K562 (cell line): ENCODE data around the gene ALDH6A1. TPM values are rescaled to one million over a fixed set of nuclear protein-coding genes. Genes with fewer than 3 reads are reported as not detected.

ENCODE experiments used
- BRD4 ChIP-seq: fragments of 200-600 bp; sonication (generic); IDR thresholded peaks from 2 replicates; pipeline ENCODE4 v1.6.1; 2017; ENCODE audit warnings: inconsistent platforms
- CBX3 ChIP-seq, 2 experiments: IDR thresholded peaks; 1 replicate in 1 of 2; 2 replicates in 1 of 2; pipeline ENCODE4 v1.6.1; 2012; ENCODE audit warnings: inconsistent platforms in 2 of 2, low read length in 2 of 2, borderline replicate concordance in 1 of 2, control low read depth in 1 of 2
- CHD1 ChIP-seq: fragments of 200-600 bp; sonication (generic); IDR thresholded peaks from one replicate; pipeline ENCODE4 v1.6.1; 2012; ENCODE audit warnings: mild to moderate bottlenecking, moderate library complexity, low read length, inconsistent platforms
- FOXK1 ChIP-seq: sonication (generic); formaldehyde crosslinking; IDR thresholded peaks from 2 replicates; pipeline ENCODE4 v1.8.0; 2022; ENCODE audit warnings: missing genetic modification reagents, mild to moderate bottlenecking, borderline replicate concordance
- ILF3 ChIP-seq: fragments of 450-650 bp; IDR thresholded peaks from 2 replicates; pipeline ENCODE4 v1.6.1; 2018; ENCODE audit warnings: antibody characterized with exemption, mild to moderate bottlenecking, moderate library complexity, borderline replicate concordance
- KLF16 ChIP-seq: IDR thresholded peaks from 2 replicates; pipeline ENCODE4 v1.6.1; 2016; ENCODE audit warnings: antibody characterized with exemption
- MCM2 ChIP-seq: fragments of 450-650 bp; IDR thresholded peaks from 2 replicates; pipeline ENCODE4 v1.6.1; 2017; ENCODE audit warnings: low read depth, mild to moderate bottlenecking
- MED1 ChIP-seq: sonication (generic); formaldehyde crosslinking; IDR thresholded peaks from 2 replicates; pipeline ENCODE4 v1.8.1; 2023; ENCODE audit warnings: missing genetic modification reagents, borderline replicate concordance
- NR1H2 ChIP-seq: sonication (generic); formaldehyde crosslinking; IDR thresholded peaks from 2 replicates; pipeline ENCODE4 v1.4.0; 2020; ENCODE audit warnings: mild to moderate bottlenecking, missing genetic modification reagents
- PTBP1 ChIP-seq: fragments of 200-400 bp; formaldehyde crosslinking; IDR thresholded peaks from 2 replicates; pipeline ENCODE4 v1.6.1; 2017; ENCODE audit warnings: low read depth, low read length
- RAD51 ChIP-seq: fragments of 450-650 bp; IDR thresholded peaks from 2 replicates; pipeline ENCODE4 v1.7.1; 2016; ENCODE audit warnings: low read depth, mild to moderate bottlenecking, borderline replicate concordance
- RBM14 ChIP-seq: fragments of 200-400 bp; formaldehyde crosslinking; IDR thresholded peaks from 2 replicates; pipeline ENCODE4 v1.6.1; 2018; ENCODE audit warnings: low read depth, mild to moderate bottlenecking, low read length, moderate library complexity, borderline replicate concordance; ENCODE audit not compliant: insufficient read depth
- RCOR1 ChIP-seq, 2 experiments: IDR thresholded peaks; 2 replicates each; pipeline ENCODE4 v1.6.1; 2012; ENCODE audit warnings: low read depth in 2 of 2, low read length in 2 of 2, borderline replicate concordance in 1 of 2, improper control_type of control experiment in 1 of 2
- SAP30 ChIP-seq: fragments of 200-600 bp; sonication (generic); IDR thresholded peaks from 2 replicates; pipeline ENCODE4 v1.6.1; 2012; ENCODE audit warnings: borderline replicate concordance, low read depth, mild to moderate bottlenecking, moderate library complexity, low read length, control low read depth, inconsistent platforms; ENCODE audit not compliant: insufficient read depth, poor library complexity, severe bottlenecking
- TAF7 ChIP-seq: fragments of 450-650 bp; IDR thresholded peaks from 2 replicates; pipeline ENCODE4 v1.6.1; 2016; ENCODE audit warnings: missing genetic modification characterization, missing compliant biosample characterization
- ZBTB17 ChIP-seq: fragments of 450-650 bp; formaldehyde crosslinking; IDR thresholded peaks from 2 replicates; pipeline ENCODE4 v1.4.0; 2020; ENCODE audit warnings: mild to moderate bottlenecking
- ZBTB26 ChIP-seq: fragments of 450-650 bp; formaldehyde crosslinking; IDR thresholded peaks from 2 replicates; pipeline ENCODE4 v1.4.0; 2022; ENCODE audit warnings: missing genetic modification characterization
- ZNF263 ChIP-seq: sonication (generic); formaldehyde crosslinking; IDR thresholded peaks from 2 replicates; pipeline ENCODE4 v1.8.0; 2022; ENCODE audit warnings: mild to moderate bottlenecking, missing genetic modification reagents, borderline replicate concordance
- ZNF280A ChIP-seq: fragments of 450-650 bp; IDR thresholded peaks from 2 replicates; pipeline ENCODE4 v1.6.1; 2018; ENCODE audit warnings: mild to moderate bottlenecking, low read depth; ENCODE audit not compliant: partially characterized antibody
- ZNF324 ChIP-seq: fragments of 250-450 bp; sonication (Bioruptor Pico); IDR thresholded peaks from 2 replicates; pipeline ENCODE4 v1.4.0; 2020; ENCODE audit warnings: mild to moderate bottlenecking
- polyA plus RNA-seq, 8 experiments: library from polyadenylated mRNA; depleted of rRNA in 4 of 8; stranded (reverse) in 5 of 8; unstranded in 3 of 8; fragments of >200 nt; fragmentation: Nextera tagmentation in 2 of 8; fragmentation: Illumina TruSeq in 1 of 8; extraction: Ambion mirVana in 2 of 8; extraction: Trizol in 1 of 8; gene quantifications; 2 replicates each; pipeline versions ENCODE4 v1.2.1 to v1.2.3, GENCODE V29; 2011 to 2014; ENCODE audit warnings: inconsistent platforms in 1 of 8, missing spikeins in 1 of 8
- total RNA-seq, 7 experiments: library from RNA; depleted of rRNA in 6 of 7; stranded (reverse); fragments of >200 nt in 6 of 7; fragmentation: Illumina TruSeq in 2 of 7; extraction: Trizol in 2 of 7; gene quantifications; 2 replicates each; pipeline versions ENCODE4 v1.2.1 to v1.2.3, GENCODE V29; 2011 to 2021; ENCODE audit warnings: low replicate concordance in 1 of 7
- TF ChIP-seq, protein P1 (sequence below): conservative IDR thresholded peaks from 2 replicates; pipeline ENCODE4 v1.6.1; 2011; ENCODE audit warnings: low read depth, mild to moderate bottlenecking, low read length; ENCODE audit not compliant: control insufficient read depth
- TF ChIP-seq, protein P2 (sequence below): sonication (generic); formaldehyde crosslinking; IDR thresholded peaks from 2 replicates; pipeline ENCODE4 v1.8.1; 2023; ENCODE audit warnings: mild to moderate bottlenecking, missing genetic modification reagents

Gene ALDH6A1
- total and polyA plus RNA-seq, 9 of the 15 experiments (the other 6 are each of a cell fraction or from before 2014, with no cell fraction given), result 3.1 to 11.5 (median 4.6) TPM

GRCh38 chr14:74018586-74019407 lies 65.5 kb downstream of the ALDH6A1 start, which contains the start of the genes BBOF1 and ENTPD5 (continued):
- no peak for TF ChIP-seq ZBTB17
- no peak for TF ChIP-seq KLF16
- no peak for TF ChIP-seq ILF3
- no peak for TF ChIP-seq RAD51
- TF ChIP-seq CHD1, result peak; percentile 67
- TF ChIP-seq ZBTB26 (CRISPR knock-in tag), result no peak
- TF ChIP-seq CBX3 (IDR thresholded peaks at IDR 0.05; ENCODE audit: borderline replicate concordance in 1 of 2, low read length in 2 of 2), result peak in 1 of 2 experiments; percentile 16; a peak in 1 of 3 replicates
- TF ChIP-seq, protein P1, sequence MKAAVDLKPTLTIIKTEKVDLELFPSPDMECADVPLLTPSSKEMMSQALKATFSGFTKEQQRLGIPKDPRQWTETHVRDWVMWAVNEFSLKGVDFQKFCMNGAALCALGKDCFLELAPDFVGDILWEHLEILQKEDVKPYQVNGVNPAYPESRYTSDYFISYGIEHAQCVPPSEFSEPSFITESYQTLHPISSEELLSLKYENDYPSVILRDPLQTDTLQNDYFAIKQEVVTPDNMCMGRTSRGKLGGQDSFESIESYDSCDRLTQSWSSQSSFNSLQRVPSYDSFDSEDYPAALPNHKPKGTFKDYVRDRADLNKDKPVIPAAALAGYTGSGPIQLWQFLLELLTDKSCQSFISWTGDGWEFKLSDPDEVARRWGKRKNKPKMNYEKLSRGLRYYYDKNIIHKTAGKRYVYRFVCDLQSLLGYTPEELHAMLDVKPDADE, result peak; percentile 73
- TF ChIP-seq RBM14, result no peak
- TF ChIP-seq ZNF263 (CRISPR knock-in tag), result no peak
- TF ChIP-seq, protein P2, sequence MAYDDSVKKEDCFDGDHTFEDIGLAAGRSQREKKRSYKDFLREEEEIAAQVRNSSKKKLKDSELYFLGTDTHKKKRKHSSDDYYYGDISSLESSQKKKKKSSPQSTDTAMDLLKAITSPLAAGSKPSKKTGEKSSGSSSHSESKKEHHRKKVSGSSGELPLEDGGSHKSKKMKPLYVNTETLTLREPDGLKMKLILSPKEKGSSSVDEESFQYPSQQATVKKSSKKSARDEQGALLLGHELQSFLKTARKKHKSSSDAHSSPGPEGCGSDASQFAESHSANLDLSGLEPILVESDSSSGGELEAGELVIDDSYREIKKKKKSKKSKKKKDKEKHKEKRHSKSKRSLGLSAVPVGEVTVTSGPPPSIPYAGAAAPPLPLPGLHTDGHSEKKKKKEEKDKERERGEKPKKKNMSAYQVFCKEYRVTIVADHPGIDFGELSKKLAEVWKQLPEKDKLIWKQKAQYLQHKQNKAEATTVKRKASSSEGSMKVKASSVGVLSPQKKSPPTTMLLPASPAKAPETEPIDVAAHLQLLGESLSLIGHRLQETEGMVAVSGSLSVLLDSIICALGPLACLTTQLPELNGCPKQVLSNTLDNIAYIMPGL (CRISPR knock-in tag), result no peak
- no peak for TF ChIP-seq ZNF324 (CRISPR knock-in tag)
- TF ChIP-seq BRD4, result peak; percentile 48; the same call in 1 of the 2 replicates
- no peak for TF ChIP-seq ZNF280A
- TF ChIP-seq PTBP1, result no peak
- TF ChIP-seq NR1H2, result no peak
- no peak for TF ChIP-seq MED1 (CRISPR knock-in tag)
- no peak for TF ChIP-seq FOXK1 (CRISPR knock-in tag)
- no peak for TF ChIP-seq SAP30
- 0 out of 4 replicates have a peak, but pooled peaks of 1 of the 2 experiments have one; percentile 48 for TF ChIP-seq RCOR1 (IDR thresholded peaks at IDR 0.05; ENCODE audit: borderline replicate concordance in 1 of 2, low read depth in 2 of 2, low read length in 2 of 2)
- 0 out of 2 replicates have a peak, but pooled peaks have one; percentile 26 for TF ChIP-seq TAF7 (tag)
- no peak for TF ChIP-seq MCM2
